ENCODE results near the gene SNTG2.
A peak's percentile ranks its signal among the peaks of the same experiment; 100 is the strongest.
"Not testable (repeated sequence)": the region's sequence is repeated elsewhere in the genome, so short reads cannot be mapped to it uniquely, and the experiment has no call there.

SNTG2 gene

GRCh38 chr2:1209246-1209645 lies 258.6 kb downstream of the SNTG2 start:
- no peak for DNase-seq

- no peak for DNase-seq
Observed at GRCh38 chr2:1209761-1210160, 259.1 kb downstream of the SNTG2 start.

- peak; percentile 10 for DNase-seq
Observed at GRCh38 chr2:1210352-1210751, 259.7 kb downstream of the SNTG2 start.

- no peak for DNase-seq
Observed at GRCh38 chr2:1219901-1220573, 269.4 kb downstream of the SNTG2 start.

GRCh38 chr2:1222056-1222455 lies 271.4 kb downstream of the SNTG2 start:
- no peak for DNase-seq

- DNase-seq, result no peak
Observed at GRCh38 chr2:1223791-1224190, 273.1 kb downstream of the SNTG2 start.

GRCh38 chr2:1224901-1225300 lies 274.3 kb downstream of the SNTG2 start:
- no peak for DNase-seq

GRCh38 chr2:1226766-1227165 lies 276.1 kb downstream of the SNTG2 start:
- no peak for DNase-seq

GRCh38 chr2:1227274-1227900 lies 276.7 kb downstream of the SNTG2 start:
- no peak for DNase-seq

GRCh38 chr2:1229596-1229995 lies 278.9 kb downstream of the SNTG2 start:
- DNase-seq, result not testable (repeated sequence)

GRCh38 chr2:1230155-1230893 lies 279.7 kb downstream of the SNTG2 start:
- no peak for DNase-seq

- no peak for DNase-seq
Observed at GRCh38 chr2:1231466-1232063, 280.9 kb downstream of the SNTG2 start.

- no peak for DNase-seq
Observed at GRCh38 chr2:1233281-1233680, 282.6 kb downstream of the SNTG2 start.

- DNase-seq, result no peak
Observed at GRCh38 chr2:1234731-1235308, 284.2 kb downstream of the SNTG2 start.

GRCh38 chr2:1235806-1236205 lies 285.2 kb downstream of the SNTG2 start:
- no peak for DNase-seq

- no peak for DNase-seq
Observed at GRCh38 chr2:1236606-1237005, 286.0 kb downstream of the SNTG2 start.

- DNase-seq, result no peak
Observed at GRCh38 chr2:1237783-1238182, 287.1 kb downstream of the SNTG2 start.

- DNase-seq, result no peak
Observed at GRCh38 chr2:1238598-1239138, 288.0 kb downstream of the SNTG2 start.

- DNase-seq, result no peak
Observed at GRCh38 chr2:1245193-1245592, 294.5 kb downstream of the SNTG2 start.

- DNase-seq, result no peak
Observed at GRCh38 chr2:1246239-1246638, 295.6 kb downstream of the SNTG2 start.

- DNase-seq, result no peak
Observed at GRCh38 chr2:1246991-1247390, 296.3 kb downstream of the SNTG2 start.

GRCh38 chr2:1248187-1248586 lies 297.5 kb downstream of the SNTG2 start:
- no peak for DNase-seq
